HCT116 (cell line): ENCODE data around the gene CISTR. TPM values are rescaled to one million over a fixed set of nuclear protein-coding genes. Genes with fewer than 3 reads are reported as not detected.

Experiments used
- ATAC-seq: fragments of 200-7000 bp; cut with Tn5 transposase; 2 replicates; pipeline ENCODE4 v1.9.1; 2020; ENCODE audit warnings: mild to moderate bottlenecking, moderate library complexity
- BruUV-seq: library from RNA; stranded (reverse); fragments of 400-500 nt; replicated peaks from 2 replicates; lab custom pipeline; 2021; lab: Mats Ljungman, UMichigan
- CTCF ChIA-PET: fragments of 300-600 bp; sonication (Branson Sonifier 250); formaldehyde crosslinking; loops from one replicate; lab custom pipeline; 2021; ENCODE audit warnings: antibody characterized with exemption; lab: Charles Lee
- POLR2A ChIA-PET: fragments of 300-600, 350-600 bp; sonication (Branson Sonifier 250); formaldehyde crosslinking; loops from one replicate; lab custom pipeline; 2021; ENCODE audit warnings: antibody characterized with exemption; lab: Charles Lee
- RAD21 ChIA-PET, 2 experiments: fragments of 300-600 bp; sonication (Branson Sonifier 250); formaldehyde crosslinking; loops; one replicate each; lab custom pipeline; 2023; ENCODE audit warnings: low total read pairs in 2 of 2; ENCODE audit not compliant: uncharacterized antibody in 2 of 2, unreplicated experiment in 2 of 2, low non-redundant PET in 1 of 2; lab: Charles Lee
- DNase-seq: peaks from one replicate; pipeline ENCODE4 v3.0.0-alpha.2; 2010; ENCODE audit warnings: low read depth, low spot score
- H2AFZ ChIP-seq: fragments of 200-600 bp; shearing (Covaris generic), sonication (generic); 2 replicates; pipeline ENCODE4 v1.6.1; 2017; ENCODE audit warnings: low read depth, mixed run types, mixed read lengths, antibody characterized with exemption, low read length; ENCODE audit not compliant: poor library complexity, severe bottlenecking
- H3K27ac ChIP-seq: 2 replicates; pipeline ENCODE4 v1.5.1; 2012; ENCODE audit warnings: low read depth, low read length
- H3K27me3 ChIP-seq: fragments of 200-600 bp; sonication (generic); 2 replicates; pipeline ENCODE4 v1.6.1; 2016; ENCODE audit warnings: mixed run types, low read length, mixed read lengths; ENCODE audit not compliant: insufficient read depth
- H3K36me3 ChIP-seq, 2 experiments: fragments of 200-500 bp in 1 of 2; fragments of 200-600 bp in 1 of 2; sonication (Bioruptor generic) in 1 of 2; sonication (generic) in 1 of 2; 2 replicates each; pipeline versions ENCODE4 v1.5.1 to v1.6.1; 2014 to 2016; ENCODE audit warnings: low read length in 2 of 2, inconsistent platforms in 1 of 2, mixed read lengths in 1 of 2, mixed run types in 1 of 2; ENCODE audit not compliant: insufficient read depth in 2 of 2, control insufficient read depth in 1 of 2
- H3K4me1 ChIP-seq, 2 experiments: fragments of 200-600 bp in 1 of 2; sonication (generic) in 1 of 2; 2 replicates each; pipeline versions ENCODE4 v1.5.1 to v1.6.1; 2012 to 2017; ENCODE audit warnings: low read length in 2 of 2, inconsistent platforms in 1 of 2, mild to moderate bottlenecking in 1 of 2, mixed read lengths in 1 of 2, mixed run types in 1 of 2, moderate library complexity in 1 of 2; ENCODE audit not compliant: insufficient read depth in 2 of 2, control insufficient read depth in 1 of 2
- H3K4me2 ChIP-seq: fragments of 200-600 bp; sonication (generic); 2 replicates; pipeline ENCODE4 v1.6.1; 2017; ENCODE audit warnings: mixed run types, low read length, mixed read lengths
- H3K4me3 ChIP-seq, 2 experiments: fragments of 200-600 bp in 1 of 2; sonication (generic) in 1 of 2; replicated peaks in 1 of 2; 2 replicates each; pipeline ENCODE4 v1.5.1; 2011 to 2016; ENCODE audit warnings: low read length in 2 of 2, control low read depth in 1 of 2, low read depth in 1 of 2, mild to moderate bottlenecking in 1 of 2, mixed read lengths in 1 of 2, mixed run types in 1 of 2
- H3K79me2 ChIP-seq: fragments of 200-600 bp; sonication (generic); 2 replicates; pipeline ENCODE4 v1.6.1; 2017; ENCODE audit warnings: mild to moderate bottlenecking, mixed run types, low read length, moderate library complexity, mixed read lengths; ENCODE audit not compliant: insufficient read depth
- H3K9ac ChIP-seq: fragments of 200-600 bp; sonication (generic); 2 replicates; pipeline ENCODE4 v1.6.1; 2016; ENCODE audit warnings: low read length, mixed read lengths
- H3K9me2 ChIP-seq: fragments of 200-600 bp; sonication (generic), shearing (Covaris generic); 2 replicates; pipeline ENCODE4 v1.6.1; 2017; ENCODE audit warnings: mixed run types, mild to moderate bottlenecking, moderate library complexity; ENCODE audit not compliant: insufficient read depth
- H3K9me3 ChIP-seq, 2 experiments: fragments of 200-500 bp in 1 of 2; fragments of 200-600 bp in 1 of 2; sonication (Bioruptor generic) in 1 of 2; sonication (generic) in 1 of 2; 2 replicates each; pipeline ENCODE4 v1.6.1; 2014 to 2017; ENCODE audit warnings: low read length in 2 of 2, mixed read lengths in 2 of 2, inconsistent platforms in 1 of 2, low read depth in 1 of 2, mild to moderate bottlenecking in 1 of 2, mixed run types in 1 of 2, moderate library complexity in 1 of 2; ENCODE audit not compliant: control insufficient read depth in 1 of 2, insufficient read depth in 1 of 2
- H4K20me1 ChIP-seq: fragments of 200-600 bp; sonication (generic), shearing (Covaris generic); 2 replicates; pipeline ENCODE4 v1.6.1; 2017; ENCODE audit warnings: mixed run types, mild to moderate bottlenecking, moderate library complexity; ENCODE audit not compliant: insufficient read depth
- CBX3 ChIP-seq: IDR thresholded peaks from 2 replicates; pipeline ENCODE4 v1.6.1; 2012; ENCODE audit warnings: low read depth
- EGR1 ChIP-seq: IDR thresholded peaks from 2 replicates; pipeline ENCODE4 v1.6.1; 2012; ENCODE audit warnings: low read depth
- EZH2phosphoT487 ChIP-seq: fragments of 200-600 bp; IDR thresholded peaks from 2 replicates; pipeline ENCODE4 v1.6.1; 2018; ENCODE audit warnings: antibody characterized with exemption, borderline replicate concordance
- JUND ChIP-seq: IDR thresholded peaks from 2 replicates; pipeline ENCODE4 v1.6.1; 2012
- POLR2A ChIP-seq: IDR thresholded peaks from 2 replicates; pipeline ENCODE4 v1.7.0; 2011; ENCODE audit warnings: borderline replicate concordance; ENCODE audit not compliant: insufficient read depth, insufficient read length; ENCODE audit errors: extremely low read depth
- POLR2AphosphoS5 ChIP-seq: IDR thresholded peaks from 2 replicates; pipeline ENCODE4 v1.6.1; 2011; ENCODE audit warnings: mild to moderate bottlenecking, low read depth, low read length, moderate library complexity
- RAD21 ChIP-seq: IDR thresholded peaks from 2 replicates; pipeline ENCODE4 v1.6.1; 2012; ENCODE audit warnings: low read depth, mild to moderate bottlenecking
- YY1 ChIP-seq: IDR thresholded peaks from 2 replicates; pipeline ENCODE4 v1.6.1; 2011; ENCODE audit warnings: low read length, low read depth, moderate library complexity, mild to moderate bottlenecking; ENCODE audit not compliant: insufficient replicate concordance; ENCODE audit errors: extremely low read depth
- ZFX ChIP-seq: fragments of 450-650 bp; IDR thresholded peaks from 2 replicates; pipeline ENCODE4 v1.6.1; 2017
- ZNF274 ChIP-seq: fragments of 200-500 bp; sonication (Bioruptor generic); IDR thresholded peaks from 2 replicates; pipeline ENCODE4 v1.6.1; 2014; ENCODE audit warnings: mild to moderate bottlenecking, low read depth, low read length, inconsistent platforms
- intact Hi-C: fragments of 100-400 bp; cut with micrococcal nuclease; formaldehyde crosslinking; loops from 2 replicates; pipeline ENCODE4 v1.10.0; 2022
- total RNA-seq: library from RNA; stranded (reverse); gene quantifications from one replicate; pipeline ENCODE4 v1.2.1, GENCODE V29; 2021; ENCODE audit not compliant: unreplicated experiment
- TF ChIP-seq, protein P1 (sequence below): IDR thresholded peaks from 2 replicates; pipeline ENCODE4 v1.6.1; 2012
- TF ChIP-seq, protein P2 (sequence below), 3 experiments: fragments of 200-600 bp in 1 of 3; sonication (generic) in 1 of 3; IDR thresholded peaks in 2 of 3; conservative IDR thresholded peaks in 1 of 3; 2 replicates each; pipeline ENCODE4 v1.5.1; 2012 to 2017; ENCODE audit warnings: low read depth in 2 of 3, low read length in 2 of 3, antibody characterized with exemption in 1 of 3, borderline replicate concordance in 1 of 3, control low read depth in 1 of 3, mild to moderate bottlenecking in 1 of 3, mixed read lengths in 1 of 3, mixed run types in 1 of 3, moderate library complexity in 1 of 3; ENCODE audit not compliant: insufficient read depth in 1 of 3
- TF ChIP-seq, protein P3 (sequence below): IDR thresholded peaks from 2 replicates; pipeline ENCODE4 v1.6.1; 2012; ENCODE audit warnings: low read depth
- TF ChIP-seq, protein P4 (sequence below): IDR thresholded peaks from 2 replicates; pipeline ENCODE4 v1.6.1; 2012

CISTR gene
- total RNA-seq, 1 experiment from 2014 or later = not detected

DNA sequence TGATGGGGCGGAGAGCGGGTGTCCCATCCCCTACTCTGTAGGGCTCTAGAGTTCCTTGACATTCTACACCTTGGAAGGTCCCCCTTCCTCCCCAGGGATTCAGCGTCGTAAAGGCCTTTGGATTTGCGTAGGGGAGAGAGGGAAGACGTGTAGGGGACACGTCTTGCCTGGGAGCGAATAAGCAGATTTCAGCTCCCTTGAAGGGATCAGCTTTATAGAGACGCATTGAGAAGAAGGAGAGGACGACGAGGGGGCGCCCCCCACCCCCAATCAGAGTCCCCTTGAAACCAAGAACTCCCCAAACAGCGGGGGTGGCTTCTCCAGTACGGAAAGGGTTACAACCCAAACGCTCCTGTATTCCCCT, 24.9 kb downstream of the CISTR start:
- RAD21 ChIA-PET = no interaction called here
- ATAC-seq (peak; percentile 1; the same call in 1 of the 2 replicates), DNase-seq (no peak)
- no peaks in the 10 kb centered on the region for H4K20me1 ChIP-seq
- POLR2A ChIA-PET = interaction anchor here (1.8 kb wide), 1 partner anchor 32 kb away, joined by 4 read pairs; no protein-coding TSS in a partner anchor
- H2AFZ ChIP-seq = no peak overlapping the region
- CTCF ChIA-PET = interaction anchor here (1.1 to 2.7 kb wide), 2 partner anchors 16 to 25 kb away, joined by 3 to 10 read pairs; no protein-coding TSS in a partner anchor
- no peaks in the 10 kb centered on the region for H3K36me3 ChIP-seq
- intact Hi-C loops = no loop called here
- no peaks in the 10 kb centered on the region for H3K79me2 ChIP-seq
- peaks cover 10 to 25% of the 10 kb centered on the region in 2 experiments for H3K4me1 ChIP-seq
- peak overlapping the region; percentile 70 to 86 for H3K4me3 ChIP-seq
- H3K9me3 ChIP-seq = no peaks in the 10 kb centered on the region
- peak overlapping the region; percentile 86 for H3K4me2 ChIP-seq
- BruUV-seq = TSS peak; percentile 77
- H3K27me3 ChIP-seq = no peaks in the 10 kb centered on the region
- TF ChIP-seq RAD21 (no peak), ZFX (peak; percentile 23; the same call in 1 of the 2 replicates)
- TF ChIP-seq, all 23 proteins: peak for 1
- Histone ChIP-seq H3K27ac (no peak overlapping the region), H3K9me2 (no peaks in the 10 kb centered on the region), H3K9ac (peak overlapping the region; percentile 51)

DNA sequence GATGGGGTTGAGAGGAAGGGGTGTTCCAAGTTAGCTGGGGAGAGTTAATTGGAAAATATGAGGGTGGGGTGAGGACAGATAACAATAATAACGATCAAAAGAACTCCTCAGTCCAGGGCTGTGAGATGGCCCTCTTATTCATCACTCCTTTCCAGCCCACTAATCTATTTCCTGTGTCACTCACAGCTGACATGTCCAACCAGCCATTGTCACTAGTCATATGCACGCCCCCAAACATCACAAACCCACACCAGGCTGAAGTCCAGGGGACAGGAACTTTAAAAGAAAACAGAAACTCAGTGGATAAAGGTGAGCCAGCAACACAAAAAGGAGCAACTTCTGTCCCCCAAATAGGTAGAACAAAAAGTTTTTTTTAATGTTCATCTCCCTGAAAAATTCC, 25.4 kb downstream of the CISTR start:
- RAD21 ChIA-PET = no interaction called here
- no peak for DNase-seq
- intact Hi-C loops = no loop called here
- no peak for TF ChIP-seq POLR2A
- TF ChIP-seq EZH2phosphoT487 = no peak
- TF ChIP-seq POLR2AphosphoS5 = no peak
- TF ChIP-seq, protein P1, sequence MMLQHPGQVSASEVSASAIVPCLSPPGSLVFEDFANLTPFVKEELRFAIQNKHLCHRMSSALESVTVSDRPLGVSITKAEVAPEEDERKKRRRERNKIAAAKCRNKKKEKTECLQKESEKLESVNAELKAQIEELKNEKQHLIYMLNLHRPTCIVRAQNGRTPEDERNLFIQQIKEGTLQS = no peak
- TF ChIP-seq CBX3 = no peak
- no peak for TF ChIP-seq RAD21
- TF ChIP-seq EGR1 = no peak
- TF ChIP-seq, protein P2, sequence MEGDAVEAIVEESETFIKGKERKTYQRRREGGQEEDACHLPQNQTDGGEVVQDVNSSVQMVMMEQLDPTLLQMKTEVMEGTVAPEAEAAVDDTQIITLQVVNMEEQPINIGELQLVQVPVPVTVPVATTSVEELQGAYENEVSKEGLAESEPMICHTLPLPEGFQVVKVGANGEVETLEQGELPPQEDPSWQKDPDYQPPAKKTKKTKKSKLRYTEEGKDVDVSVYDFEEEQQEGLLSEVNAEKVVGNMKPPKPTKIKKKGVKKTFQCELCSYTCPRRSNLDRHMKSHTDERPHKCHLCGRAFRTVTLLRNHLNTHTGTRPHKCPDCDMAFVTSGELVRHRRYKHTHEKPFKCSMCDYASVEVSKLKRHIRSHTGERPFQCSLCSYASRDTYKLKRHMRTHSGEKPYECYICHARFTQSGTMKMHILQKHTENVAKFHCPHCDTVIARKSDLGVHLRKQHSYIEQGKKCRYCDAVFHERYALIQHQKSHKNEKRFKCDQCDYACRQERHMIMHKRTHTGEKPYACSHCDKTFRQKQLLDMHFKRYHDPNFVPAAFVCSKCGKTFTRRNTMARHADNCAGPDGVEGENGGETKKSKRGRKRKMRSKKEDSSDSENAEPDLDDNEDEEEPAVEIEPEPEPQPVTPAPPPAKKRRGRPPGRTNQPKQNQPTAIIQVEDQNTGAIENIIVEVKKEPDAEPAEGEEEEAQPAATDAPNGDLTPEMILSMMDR (IDR thresholded peaks at IDR 0.05 in 2 of 3, conservative IDR thresholded peaks at IDR 0.05 in 1 of 3; ENCODE audit: borderline replicate concordance in 1 of 3, insufficient read depth in 1 of 3, low read depth in 2 of 3, low read length in 2 of 3) = no peak
- TF ChIP-seq, protein P3, sequence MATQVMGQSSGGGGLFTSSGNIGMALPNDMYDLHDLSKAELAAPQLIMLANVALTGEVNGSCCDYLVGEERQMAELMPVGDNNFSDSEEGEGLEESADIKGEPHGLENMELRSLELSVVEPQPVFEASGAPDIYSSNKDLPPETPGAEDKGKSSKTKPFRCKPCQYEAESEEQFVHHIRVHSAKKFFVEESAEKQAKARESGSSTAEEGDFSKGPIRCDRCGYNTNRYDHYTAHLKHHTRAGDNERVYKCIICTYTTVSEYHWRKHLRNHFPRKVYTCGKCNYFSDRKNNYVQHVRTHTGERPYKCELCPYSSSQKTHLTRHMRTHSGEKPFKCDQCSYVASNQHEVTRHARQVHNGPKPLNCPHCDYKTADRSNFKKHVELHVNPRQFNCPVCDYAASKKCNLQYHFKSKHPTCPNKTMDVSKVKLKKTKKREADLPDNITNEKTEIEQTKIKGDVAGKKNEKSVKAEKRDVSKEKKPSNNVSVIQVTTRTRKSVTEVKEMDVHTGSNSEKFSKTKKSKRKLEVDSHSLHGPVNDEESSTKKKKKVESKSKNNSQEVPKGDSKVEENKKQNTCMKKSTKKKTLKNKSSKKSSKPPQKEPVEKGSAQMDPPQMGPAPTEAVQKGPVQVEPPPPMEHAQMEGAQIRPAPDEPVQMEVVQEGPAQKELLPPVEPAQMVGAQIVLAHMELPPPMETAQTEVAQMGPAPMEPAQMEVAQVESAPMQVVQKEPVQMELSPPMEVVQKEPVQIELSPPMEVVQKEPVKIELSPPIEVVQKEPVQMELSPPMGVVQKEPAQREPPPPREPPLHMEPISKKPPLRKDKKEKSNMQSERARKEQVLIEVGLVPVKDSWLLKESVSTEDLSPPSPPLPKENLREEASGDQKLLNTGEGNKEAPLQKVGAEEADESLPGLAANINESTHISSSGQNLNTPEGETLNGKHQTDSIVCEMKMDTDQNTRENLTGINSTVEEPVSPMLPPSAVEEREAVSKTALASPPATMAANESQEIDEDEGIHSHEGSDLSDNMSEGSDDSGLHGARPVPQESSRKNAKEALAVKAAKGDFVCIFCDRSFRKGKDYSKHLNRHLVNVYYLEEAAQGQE = no peak
- TF ChIP-seq ZNF274 = no peak
- TF ChIP-seq, protein P4, sequence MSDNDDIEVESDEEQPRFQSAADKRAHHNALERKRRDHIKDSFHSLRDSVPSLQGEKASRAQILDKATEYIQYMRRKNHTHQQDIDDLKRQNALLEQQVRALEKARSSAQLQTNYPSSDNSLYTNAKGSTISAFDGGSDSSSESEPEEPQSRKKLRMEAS = no peak
- no peak for TF ChIP-seq YY1
- no peak for TF ChIP-seq JUND

More for the DNA sequence above, 25.4 kb downstream of the CISTR start:
- H3K27ac ChIP-seq = no peak overlapping the region
- H4K20me1 ChIP-seq = no peaks in the 10 kb centered on the region
- H3K79me2 ChIP-seq = no peaks in the 10 kb centered on the region
- no peak for ATAC-seq
- peaks cover 10 to 25% of the 10 kb centered on the region in 2 experiments for H3K4me1 ChIP-seq
- peak overlapping the region; percentile 7; the same call in 1 of the 2 replicates for H3K9ac ChIP-seq
- POLR2A ChIA-PET = interaction anchor here (1.8 kb wide), 1 partner anchor 32 kb away, joined by 4 read pairs; no protein-coding TSS in a partner anchor
- peak overlapping the region; percentile 86 for H3K4me2 ChIP-seq
- no TSS peak for BruUV-seq
- no peaks in the 10 kb centered on the region for H3K27me3 ChIP-seq
- no peaks in the 10 kb centered on the region for H3K9me2 ChIP-seq
- no peaks in the 10 kb centered on the region for H3K36me3 ChIP-seq
- CTCF ChIA-PET = interaction anchor here (1.1 kb wide), 2 partner anchors 17 to 24 kb away, joined by 3 to 4 read pairs; no protein-coding TSS in a partner anchor
- peak overlapping the region; percentile 70 to 86 for H3K4me3 ChIP-seq
- H3K9me3 ChIP-seq = no peaks in the 10 kb centered on the region
- H2AFZ ChIP-seq = no peak overlapping the region
